Central memory CD4-positive, alpha-beta T cell (primary cell): ENCODE measurements around the gene CPNE9.

Experiments
- DNase-seq: peaks from one replicate; pipeline ENCODE4 v3.0.0; 2022

The CPNE9 gene

GRCh38 chr3:9716801-9717555, 13.3 kb downstream of the CPNE9 start:
- no peak for DNase-seq

GRCh38 chr3:9717563-9717962, 13.9 kb downstream of the CPNE9 start:
- no peak for DNase-seq

GRCh38 chr3:9718118-9718517, 14.5 kb downstream of the CPNE9 start:
- DNase-seq: no peak

GRCh38 chr3:9721015-9721699, 17.5 kb downstream of the CPNE9 start:
- DNase-seq: no peak

- DNase-seq: no peak
Observed at GRCh38 chr3:9721700-9722060, 18.0 kb downstream of the CPNE9 start.

- DNase-seq: no peak
Observed at GRCh38 chr3:9725775-9726515, 22.3 kb downstream of the CPNE9 start.

GRCh38 chr3:9727041-9727595, 23.5 kb downstream of the CPNE9 start:
- DNase-seq: peak; percentile 66

GRCh38 chr3:9727743-9728142, 24.1 kb downstream of the CPNE9 start:
- no peak for DNase-seq

GRCh38 chr3:9729419-9729818, 25.8 kb downstream of the CPNE9 start:
- DNase-seq: no peak

- DNase-seq: no peak
Observed at GRCh38 chr3:9730657-9731205, 27.1 kb downstream of the CPNE9 start.

GRCh38 chr3:9731206-9732079, 27.8 kb downstream of the CPNE9 start, which contains the start of gene BRPF1:
Gene BRPF1 (plus strand): TSS chr3:9731735. CDS start chr3:9734141, 2,406 bp downstream.
- DNase-seq: peak; percentile 98

- peak; percentile 29 for DNase-seq
Observed at GRCh38 chr3:9732080-9732739, 28.6 kb downstream of the CPNE9 start.

- no peak for DNase-seq
Observed at GRCh38 chr3:9732740-9733115, 29.1 kb downstream of the CPNE9 start.

GRCh38 chr3:9736831-9737230, 33.2 kb downstream of the CPNE9 start:
- DNase-seq: no peak

- DNase-seq: no peak
Observed at GRCh38 chr3:9739181-9739580, 35.5 kb downstream of the CPNE9 start.

GRCh38 chr3:9742560-9742959, 38.9 kb downstream of the CPNE9 start:
- no peak for DNase-seq

- DNase-seq: no peak
Observed at GRCh38 chr3:9743548-9743947, 39.9 kb downstream of the CPNE9 start.

- no peak for DNase-seq
Observed at GRCh38 chr3:9744162-9744561, 40.5 kb downstream of the CPNE9 start.

GRCh38 chr3:9745521-9745920, 41.9 kb downstream of the CPNE9 start:
- DNase-seq: no peak

GRCh38 chr3:9746330-9746729, 42.7 kb downstream of the CPNE9 start:
- DNase-seq: no peak

- DNase-seq: no peak
Observed at GRCh38 chr3:9747267-9747666, 43.6 kb downstream of the CPNE9 start.

- no peak for DNase-seq
Observed at GRCh38 chr3:9748031-9748430, 44.4 kb downstream of the CPNE9 start.
